Measurements from ENCODE around the gene MEIS2.

GRCh38 chr15:37095770-37096557, 4.4 kb downstream of the MEIS2 start:
- TF ChIP-seq, protein P1, sequence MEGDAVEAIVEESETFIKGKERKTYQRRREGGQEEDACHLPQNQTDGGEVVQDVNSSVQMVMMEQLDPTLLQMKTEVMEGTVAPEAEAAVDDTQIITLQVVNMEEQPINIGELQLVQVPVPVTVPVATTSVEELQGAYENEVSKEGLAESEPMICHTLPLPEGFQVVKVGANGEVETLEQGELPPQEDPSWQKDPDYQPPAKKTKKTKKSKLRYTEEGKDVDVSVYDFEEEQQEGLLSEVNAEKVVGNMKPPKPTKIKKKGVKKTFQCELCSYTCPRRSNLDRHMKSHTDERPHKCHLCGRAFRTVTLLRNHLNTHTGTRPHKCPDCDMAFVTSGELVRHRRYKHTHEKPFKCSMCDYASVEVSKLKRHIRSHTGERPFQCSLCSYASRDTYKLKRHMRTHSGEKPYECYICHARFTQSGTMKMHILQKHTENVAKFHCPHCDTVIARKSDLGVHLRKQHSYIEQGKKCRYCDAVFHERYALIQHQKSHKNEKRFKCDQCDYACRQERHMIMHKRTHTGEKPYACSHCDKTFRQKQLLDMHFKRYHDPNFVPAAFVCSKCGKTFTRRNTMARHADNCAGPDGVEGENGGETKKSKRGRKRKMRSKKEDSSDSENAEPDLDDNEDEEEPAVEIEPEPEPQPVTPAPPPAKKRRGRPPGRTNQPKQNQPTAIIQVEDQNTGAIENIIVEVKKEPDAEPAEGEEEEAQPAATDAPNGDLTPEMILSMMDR (IDR thresholded peaks at IDR 0.05), result no peak
- TF ChIP-seq POLR2A (IDR thresholded peaks at IDR 0.05), result no peak
- TF ChIP-seq EP300 (IDR thresholded peaks at IDR 0.05), result no peak

Measured in suprapubic skin (tissue), 3 donors.